ENCODE data around the gene CUTC. TPM values are rescaled to one million over a fixed set of nuclear protein-coding genes. Genes with fewer than 3 reads are reported as not detected.

The CUTC gene
- total RNA-seq, 2 experiments from 2014 or later, result 21.6 to 21.9 TPM

- intact Hi-C loops (cut with micrococcal nuclease), result no loop called here
- Mint-ChIP-seq H3K36me3 (ENCODE audit: low read depth) (peaks cover 2% of the 10 kb centered on the region), H3K4me1 (ENCODE audit: low read depth) (no peaks in the 10 kb centered on the region), H3K27me3 (ENCODE audit: low read depth) (no peaks in the 10 kb centered on the region), H3K27ac (no peak overlapping the region), H3K9me3 (no peaks in the 10 kb centered on the region), H3K4me3 (no peak overlapping the region)
- DNase-seq, result no peak
- CTCF ChIA-PET, result interaction anchor here (0.6 to 0.8 kb wide), 3 partner anchors 61 to 277 kb away, joined by 3 to 5 read pairs (median 3); no protein-coding TSS in a partner anchor
Observed at GRCh38 chr10:99787782-99788445, 55.9 kb downstream of the CUTC start.

- CTCF ChIA-PET, result interaction anchor here (0.6 to 0.7 kb wide), 3 partner anchors 276 to 1884 kb away, joined by 3 to 5 read pairs (median 3); no protein-coding TSS in a partner anchor
- Mint-ChIP-seq H3K36me3 (ENCODE audit: low read depth) (peaks cover 2% of the 10 kb centered on the region), H3K4me1 (ENCODE audit: low read depth) (no peaks in the 10 kb centered on the region), H3K9me3 (no peaks in the 10 kb centered on the region), H3K27me3 (ENCODE audit: low read depth) (no peaks in the 10 kb centered on the region), H3K27ac (no peak overlapping the region), H3K4me3 (no peak overlapping the region)
- no peak for DNase-seq
- intact Hi-C loops (cut with micrococcal nuclease), result no loop called here
Observed at GRCh38 chr10:99788598-99789256, 56.7 kb downstream of the CUTC start.

- Mint-ChIP-seq H3K36me3 (ENCODE audit: low read depth) (no peaks in the 10 kb centered on the region), H3K4me3 (no peak overlapping the region), H3K9me3 (no peaks in the 10 kb centered on the region), H3K4me1 (ENCODE audit: low read depth) (no peaks in the 10 kb centered on the region), H3K27me3 (ENCODE audit: low read depth) (no peaks in the 10 kb centered on the region), H3K27ac (no peak overlapping the region)
- intact Hi-C loops (cut with micrococcal nuclease), result no loop called here
- DNase-seq, result no peak
- CTCF ChIA-PET, result no interaction called here
Observed at GRCh38 chr10:99791831-99792230, 59.8 kb downstream of the CUTC start.

DNA sequence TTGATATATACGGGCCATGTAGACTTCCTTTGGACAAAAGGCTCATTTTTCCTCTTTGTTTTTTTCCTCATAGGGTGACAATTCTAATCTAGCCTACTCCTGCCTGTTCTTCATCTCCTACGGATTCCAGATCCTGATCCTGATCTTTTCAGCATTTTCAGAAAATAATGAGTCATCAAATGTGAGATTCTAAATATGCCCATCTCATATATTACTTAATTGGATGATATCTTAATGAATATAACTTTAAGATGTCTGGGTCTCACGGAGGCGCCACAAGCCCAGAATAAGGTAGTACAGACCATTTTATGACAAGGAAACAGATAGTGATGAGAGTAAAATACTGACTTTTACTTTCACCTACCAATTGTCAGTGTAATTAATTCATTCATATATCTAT is 61.8 kb downstream of the CUTC start:
- H3K4me1 Mint-ChIP-seq (ENCODE audit: low read depth), result no peaks in the 10 kb centered on the region
- H3K4me3 Mint-ChIP-seq, result no peak overlapping the region
- no peaks in the 10 kb centered on the region for H3K9me3 Mint-ChIP-seq
- no peaks in the 10 kb centered on the region for H3K27me3 Mint-ChIP-seq (ENCODE audit: low read depth)
- CTCF ChIA-PET, result no interaction called here
- H3K27ac Mint-ChIP-seq, result no peak overlapping the region
- intact Hi-C loops (cut with micrococcal nuclease), result no loop called here
- no peak for DNase-seq
- no peaks in the 10 kb centered on the region for H3K36me3 Mint-ChIP-seq (ENCODE audit: low read depth)

DNA sequence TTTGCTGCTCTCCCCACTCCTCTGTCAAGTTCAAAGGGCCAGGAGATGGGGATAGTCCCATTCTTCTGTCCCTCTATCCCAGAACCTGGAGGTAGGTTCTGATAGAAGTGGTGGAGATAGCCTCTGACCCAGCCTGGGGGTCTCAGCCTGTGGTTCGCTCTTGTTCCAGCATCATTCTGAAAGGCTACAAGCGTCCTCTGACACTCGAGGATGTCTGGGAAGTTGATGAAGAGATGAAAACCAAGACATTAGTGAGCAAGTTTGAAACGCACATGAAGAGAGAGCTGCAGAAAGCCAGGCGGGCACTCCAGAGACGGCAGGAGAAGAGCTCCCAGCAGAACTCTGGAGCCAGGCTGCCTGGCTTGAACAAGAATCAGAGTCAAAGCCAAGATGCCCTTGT is 64.9 kb downstream of the CUTC start:
- H3K27ac Mint-ChIP-seq, result no peak overlapping the region
- no peak overlapping the region for H3K4me3 Mint-ChIP-seq
- no peaks in the 10 kb centered on the region for H3K4me1 Mint-ChIP-seq (ENCODE audit: low read depth)
- no peaks in the 10 kb centered on the region for H3K36me3 Mint-ChIP-seq (ENCODE audit: low read depth)
- DNase-seq, result no peak
- H3K27me3 Mint-ChIP-seq (ENCODE audit: low read depth), result no peaks in the 10 kb centered on the region
- no peaks in the 10 kb centered on the region for H3K9me3 Mint-ChIP-seq
- intact Hi-C loops (cut with micrococcal nuclease), result no loop called here
- CTCF ChIA-PET, result no interaction called here

GRCh38 chr10:99798031-99798430 is 66.0 kb downstream of the CUTC start:
- Mint-ChIP-seq H3K27me3 (ENCODE audit: low read depth) (no peaks in the 10 kb centered on the region), H3K4me3 (no peak overlapping the region), H3K27ac (no peak overlapping the region), H3K9me3 (no peaks in the 10 kb centered on the region), H3K36me3 (ENCODE audit: low read depth) (no peaks in the 10 kb centered on the region), H3K4me1 (ENCODE audit: low read depth) (no peaks in the 10 kb centered on the region)
- DNase-seq, result no peak
- CTCF ChIA-PET, result interaction anchor here (0.6 to 0.8 kb wide), 3 partner anchors 18 to 55 kb away, joined by 3 to 4 read pairs (median 3); no protein-coding TSS in a partner anchor
- intact Hi-C loops (cut with micrococcal nuclease), result no loop called here

GRCh38 chr10:99798920-99799319 is 66.9 kb downstream of the CUTC start:
- no peak overlapping the region for H3K27ac Mint-ChIP-seq
- no peak for DNase-seq
- H3K9me3 Mint-ChIP-seq, result no peaks in the 10 kb centered on the region
- CTCF ChIA-PET, result no interaction called here
- no peaks in the 10 kb centered on the region for H3K27me3 Mint-ChIP-seq (ENCODE audit: low read depth)
- no peak overlapping the region for H3K4me3 Mint-ChIP-seq
- H3K36me3 Mint-ChIP-seq (ENCODE audit: low read depth), result no peaks in the 10 kb centered on the region
- no peaks in the 10 kb centered on the region for H3K4me1 Mint-ChIP-seq (ENCODE audit: low read depth)
- intact Hi-C loops (cut with micrococcal nuclease), result no loop called here

DNA sequence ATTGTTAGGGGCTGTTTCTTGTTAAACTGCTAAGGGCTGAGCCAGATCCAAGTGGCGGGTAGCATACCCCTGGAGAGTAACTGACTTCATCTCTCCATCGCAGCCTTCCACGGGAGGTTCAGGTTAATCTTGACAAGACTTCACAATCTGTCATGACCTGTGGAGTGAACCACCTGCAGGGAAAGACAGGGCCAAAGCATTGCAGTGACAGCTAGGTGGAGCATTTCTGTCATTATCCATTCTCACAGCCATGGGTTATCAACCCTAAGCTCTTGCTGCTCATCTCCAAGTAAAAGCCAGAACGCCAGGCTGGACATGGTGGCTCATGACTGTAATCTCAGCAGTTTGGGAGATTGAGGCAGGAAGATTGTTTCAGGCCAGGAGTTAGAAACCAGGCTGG is 67.6 kb downstream of the CUTC start:
- Mint-ChIP-seq H3K4me3 (no peak overlapping the region), H3K27ac (no peak overlapping the region), H3K27me3 (ENCODE audit: low read depth) (no peaks in the 10 kb centered on the region), H3K36me3 (ENCODE audit: low read depth) (no peaks in the 10 kb centered on the region), H3K4me1 (ENCODE audit: low read depth) (no peaks in the 10 kb centered on the region), H3K9me3 (no peaks in the 10 kb centered on the region)
- intact Hi-C loops (cut with micrococcal nuclease), result no loop called here
- no peak for DNase-seq
- CTCF ChIA-PET, result no interaction called here

DNA sequence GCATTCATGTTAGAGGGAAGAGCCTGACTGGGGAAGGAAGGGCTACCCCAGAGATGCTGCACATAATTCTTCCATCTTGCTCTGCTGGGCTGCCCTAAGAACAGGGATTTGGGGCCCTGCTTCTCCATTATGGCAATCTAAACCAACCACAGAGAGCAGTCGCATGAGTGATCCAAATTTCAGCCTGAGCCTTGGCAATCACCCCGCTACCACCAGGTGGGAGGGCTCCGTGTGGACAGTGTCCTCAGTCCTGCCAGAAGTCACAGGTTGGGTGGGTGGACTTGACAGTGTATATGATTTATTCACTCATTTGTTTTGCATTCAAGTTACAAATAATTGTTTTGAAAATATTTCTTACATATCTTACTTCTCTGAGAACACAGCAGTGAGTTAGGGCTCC is 72.4 kb downstream of the CUTC start:
- DNase-seq, result no peak
- Mint-ChIP-seq H3K27ac (no peak overlapping the region), H3K36me3 (ENCODE audit: low read depth) (peaks cover 1% of the 10 kb centered on the region), H3K4me3 (no peak overlapping the region), H3K4me1 (ENCODE audit: low read depth) (no peaks in the 10 kb centered on the region), H3K27me3 (ENCODE audit: low read depth) (no peaks in the 10 kb centered on the region), H3K9me3 (no peaks in the 10 kb centered on the region)
- intact Hi-C loops (cut with micrococcal nuclease), result no loop called here
- CTCF ChIA-PET, result no interaction called here

- H3K27me3 Mint-ChIP-seq (ENCODE audit: low read depth), result no peaks in the 10 kb centered on the region
- H3K4me3 Mint-ChIP-seq, result no peak overlapping the region
- CTCF ChIA-PET, result interaction anchor here (0.5 to 2.0 kb wide), 2 partner anchors 240 to 369 kb away, joined by 3 to 5 read pairs; no protein-coding TSS in a partner anchor
- intact Hi-C loops (cut with micrococcal nuclease), result no loop called here
- peaks cover 1% of the 10 kb centered on the region for H3K36me3 Mint-ChIP-seq (ENCODE audit: low read depth)
- no peaks in the 10 kb centered on the region for H3K9me3 Mint-ChIP-seq
- DNase-seq, result no peak
- no peak overlapping the region for H3K27ac Mint-ChIP-seq
- no peaks in the 10 kb centered on the region for H3K4me1 Mint-ChIP-seq (ENCODE audit: low read depth)
Observed at GRCh38 chr10:99805190-99805589, 73.2 kb downstream of the CUTC start.

Other genes with a start within 250 kb of the CUTC start
- not detected for gene NKX2-3, start 199.3 kb upstream of the CUTC start, total RNA-seq
- 10 to 100 TPM; 66.3 to 72.8 TPM for gene SLC25A28, start 111.8 kb upstream of the CUTC start, total RNA-seq
- gene ENTPD7, start 72.7 kb upstream of the CUTC start, total RNA-seq, result 1 to 10 TPM; 1.2 to 1.4 TPM
- gene COX15, start 107 bp upstream of the CUTC start, total RNA-seq, result 10 to 100 TPM; 36.3 to 38.8 TPM
- under 1 TPM; 0.20 to 0.64 TPM for gene ABCC2, start 50.4 kb downstream of the CUTC start, total RNA-seq